ENCODE data around the gene FAM200C. TPM values are rescaled to one million over a fixed set of nuclear protein-coding genes. Genes with fewer than 3 reads are reported as not detected.

FAM200C gene
- total and polyA plus RNA-seq, 2 of the 8 experiments (the other 6 are each of a cell fraction or from before 2014, with no cell fraction given), result 2.6 to 7.3 TPM

DNA sequence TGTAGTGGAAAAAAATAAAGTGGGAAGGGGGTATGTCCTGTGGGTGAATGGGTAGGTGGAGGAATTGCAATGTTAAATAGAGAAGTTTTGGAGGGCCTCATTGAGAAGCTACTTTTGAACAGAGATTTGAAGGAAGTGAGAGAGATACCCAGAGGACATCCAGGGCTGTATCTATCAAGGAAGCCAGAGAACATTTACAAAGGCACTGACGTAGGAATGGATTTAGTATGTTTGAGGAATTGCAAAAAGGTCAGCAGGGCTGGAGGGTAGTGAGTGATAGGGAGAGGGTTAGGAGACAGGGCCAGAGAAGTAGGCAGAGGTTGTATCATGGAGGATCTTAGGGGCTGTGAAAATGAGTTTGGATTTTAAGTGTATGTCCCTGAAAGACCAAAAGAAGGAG is 35.7 kb upstream of the FAM200C start:
- no peaks in the 10 kb centered on the region for H3K79me1 ChIP-seq (ENCODE audit: low read depth, low read length)
- POLR2A ChIA-PET (ENCODE audit: partially characterized antibody), result interaction anchor here (0.7 to 1.9 kb wide), 2 partner anchors 14 kb away, joined by 3 to 6 read pairs; partner anchors contain the start of gene PTTG1
- no peak overlapping the region for H2BK20ac ChIP-seq (ENCODE audit: low read length)
- H2BK5ac ChIP-seq (ENCODE audit: low read depth, low read length), result no peak overlapping the region
- no peak overlapping the region for H2BK15ac ChIP-seq (ENCODE audit: low read length)
- H3K4ac ChIP-seq (replicated peaks; ENCODE audit: insufficient read length, low read depth, low read length), result no peak overlapping the region
- DNase-seq (ENCODE audit: low read depth in 1 of 2, low spot score in 2 of 2) (no peak), FAIRE-seq (no peak)
- H3K36me3 ChIP-seq (ENCODE audit: control insufficient read depth in 2 of 4, insufficient read depth in 4 of 4, low read length in 3 of 4), result no peaks in the 10 kb centered on the region
- no peak overlapping the region for H2BK120ac ChIP-seq (replicated peaks; ENCODE audit: low read depth, low read length)
- H3K4me3 ChIP-seq (ENCODE audit: extremely low read depth in 1 of 4, insufficient read depth in 2 of 4, low read depth in 3 of 4, low read length in 4 of 4), result no peak overlapping the region
- H2AK5ac ChIP-seq (ENCODE audit: low read depth, low read length), result no peak overlapping the region
- H3K18ac ChIP-seq (ENCODE audit: extremely low read depth, low read length), result no peak overlapping the region
- no peak overlapping the region for H3K23ac ChIP-seq (ENCODE audit: insufficient read length)
- WGBS, 2 experiments (ENCODE audit: extremely low coverage in 1 of 2, insufficient coverage in 1 of 2, insufficient read length in 1 of 2, insufficient replicate concordance in 2 of 2, low coverage in 1 of 2, low lambda C conversion rate in 2 of 2, missing lambda C conversion rate in 1 of 2), result 79% methylated on average over 1 of the region's 1 CpG; no CpG with 5 or more reads in 1 of the 2 experiments
- H3K27ac ChIP-seq (ENCODE audit: low read depth, low read length), result no peak overlapping the region
- H2BK12ac ChIP-seq (ENCODE audit: low read depth, low read length), result no peak overlapping the region
- H3K9ac ChIP-seq (replicated peaks in 1 of 4; ENCODE audit: extremely low read depth in 1 of 4, low read depth in 3 of 4, low read length in 3 of 4), result no peak overlapping the region
- CTCF ChIA-PET (ENCODE audit: partially characterized antibody), result interaction anchor here (0.6 to 1.2 kb wide), 6 partner anchors 10 to 413 kb away, joined by 3 to 4 read pairs (median 3); no protein-coding TSS in a partner anchor
- no peak overlapping the region for H4K8ac ChIP-seq (ENCODE audit: extremely low read depth, insufficient read depth, low read length)
- H3K23me2 ChIP-seq (ENCODE audit: low read depth, low read length), result no peaks in the 10 kb centered on the region; the same call in 1 of the 2 replicates
- H4K91ac ChIP-seq (replicated peaks; ENCODE audit: insufficient read length, low read length), result no peak overlapping the region
- H3K27me3 ChIP-seq (replicated peaks in 1 of 4; ENCODE audit: control insufficient read depth in 3 of 4, extremely low read depth in 1 of 4, insufficient read depth in 3 of 4, low read length in 3 of 4), result no peaks in the 10 kb centered on the region
- H3K14ac ChIP-seq (ENCODE audit: insufficient read length), result no peak overlapping the region
- H3K56ac ChIP-seq (replicated peaks; ENCODE audit: insufficient read length, low read depth, low read length), result no peak overlapping the region
- no peak overlapping the region for H2AFZ ChIP-seq (ENCODE audit: low read length)
- no peaks in the 10 kb centered on the region for H3K9me3 ChIP-seq (ENCODE audit: insufficient read depth in 2 of 2, low read depth in 1 of 2, low read length in 1 of 2)
- H4K20me1 ChIP-seq (replicated peaks in 1 of 2; ENCODE audit: control insufficient read depth in 1 of 2, insufficient read depth in 2 of 2, low read length in 2 of 2), result no peaks in the 10 kb centered on the region
- no peak overlapping the region for H3K4me2 ChIP-seq (ENCODE audit: insufficient read depth in 1 of 2, low read depth in 2 of 2, low read length in 2 of 2)
- H3K79me2 ChIP-seq (ENCODE audit: control insufficient read depth in 1 of 2, insufficient read depth in 2 of 2, low read length in 2 of 2), result no peaks in the 10 kb centered on the region
- H4K5ac ChIP-seq (ENCODE audit: insufficient read length, low read depth, low read length), result no peak overlapping the region
- no peaks in the 10 kb centered on the region; a peak in 1 of 7 replicates for H3K4me1 ChIP-seq (replicated peaks in 1 of 4; ENCODE audit: control insufficient read depth in 3 of 4, insufficient read depth in 4 of 4, low read length in 3 of 4)
- TF ChIP-seq, protein P1, sequence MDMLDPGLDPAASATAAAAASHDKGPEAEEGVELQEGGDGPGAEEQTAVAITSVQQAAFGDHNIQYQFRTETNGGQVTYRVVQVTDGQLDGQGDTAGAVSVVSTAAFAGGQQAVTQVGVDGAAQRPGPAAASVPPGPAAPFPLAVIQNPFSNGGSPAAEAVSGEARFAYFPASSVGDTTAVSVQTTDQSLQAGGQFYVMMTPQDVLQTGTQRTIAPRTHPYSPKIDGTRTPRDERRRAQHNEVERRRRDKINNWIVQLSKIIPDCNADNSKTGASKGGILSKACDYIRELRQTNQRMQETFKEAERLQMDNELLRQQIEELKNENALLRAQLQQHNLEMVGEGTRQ (IDR thresholded peaks at IDR 0.05; ENCODE audit: low read length), result no peak
- TF ChIP-seq POLR2A (IDR thresholded peaks at IDR 0.05; ENCODE audit: control extremely low read depth in 1 of 2, low read depth in 2 of 2, low read length in 2 of 2) (no peak), TAF7 (optimal IDR thresholded peaks at IDR 0.05; ENCODE audit: borderline replicate concordance, low read depth, low read length) (no peak), POLR2AphosphoS5 (IDR thresholded peaks at IDR 0.05; ENCODE audit: low read depth, low read length) (no peak)

Measured in H1 (cell line).